ENCODE results near the gene TPRX1.

- TF ChIP-seq CTCF (IDR thresholded peaks at IDR 0.05): no peak
- TF ChIP-seq EZH2 (IDR thresholded peaks at IDR 0.05; ENCODE audit: borderline replicate concordance, insufficient read depth, low read depth, low read length, poor library complexity, severe bottlenecking): no peak
These were observed 9.8 kb downstream of the TPRX1 start for GRCh38 chr19:47794526-47794925.

Data from B cell (primary cell).